GM23248 (cell line): Measurements from ENCODE around the gene ZNF501.

Experiments
- EZH2 ChIP-seq: fragments of 200-600 bp; sonication (generic); IDR thresholded peaks from 2 replicates; pipeline ENCODE4 v1.6.1; 2018; ENCODE audit warnings: antibody characterized with exemption, mild to moderate bottlenecking; ENCODE audit not compliant: insufficient read depth, poor library complexity, severe bottlenecking
- EZH2phosphoT487 ChIP-seq: fragments of 200-600 bp; sonication (generic); IDR thresholded peaks from 2 replicates; pipeline ENCODE4 v1.6.1; 2018; ENCODE audit warnings: antibody characterized with exemption, moderate library complexity, mild to moderate bottlenecking, low read depth; ENCODE audit not compliant: insufficient read depth

DNA sequence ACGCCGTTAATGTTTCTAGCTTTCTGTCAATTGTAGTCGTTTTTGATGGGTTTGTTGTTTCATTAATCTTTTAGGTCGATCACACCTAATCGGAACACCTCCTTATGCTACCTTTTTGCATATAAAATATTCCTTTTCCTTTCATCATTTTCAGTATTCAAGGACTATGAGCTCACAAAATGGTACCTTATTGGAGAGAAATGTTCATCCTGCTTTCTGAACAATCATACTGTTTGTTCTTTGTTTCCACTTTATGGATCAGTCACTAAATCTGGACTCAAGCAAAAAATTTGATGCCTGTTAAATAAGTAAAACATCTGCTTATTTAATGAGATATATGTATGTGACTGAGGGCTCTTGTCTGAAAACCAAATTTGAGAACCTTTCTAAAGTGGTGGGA lies 33.3 kb downstream of the ZNF501 start:
- TF ChIP-seq EZH2 (no peak), EZH2phosphoT487 (no peak)
